ENCODE measurements around the gene C16orf92. TPM values are rescaled to one million over a fixed set of nuclear protein-coding genes. Genes with fewer than 3 reads are reported as not detected.

The C16orf92 gene
- total and polyA plus RNA-seq, 2 of the 13 experiments (the other 11 are each of a cell fraction or from before 2014, with no cell fraction given), result not detected

- TF ChIP-seq ZNF687 (CRISPR knock-in tag; IDR thresholded peaks at IDR 0.05) (peak; percentile 99), BRF2 (CRISPR knock-in tag; IDR thresholded peaks at IDR 0.05) (peak; percentile 86; the same call in 1 of the 2 replicates), NR2F6 (IDR thresholded peaks at IDR 0.05) (no peak; the same call in 1 of the 2 replicates), NR2F6 (CRISPR knock-in tag; IDR thresholded peaks at IDR 0.05) (no peak), FOXO1 (CRISPR knock-in tag; IDR thresholded peaks at IDR 0.05) (no peak), ZFP41 (CRISPR knock-in tag; IDR thresholded peaks at IDR 0.05; ENCODE audit: borderline replicate concordance) (no peak; the same call in 1 of the 2 replicates), PTBP1 (IDR thresholded peaks at IDR 0.05; ENCODE audit: low read depth, low read length, poor library complexity, severe bottlenecking) (peak; percentile 58), MTA1 (CRISPR knock-in tag; IDR thresholded peaks at IDR 0.05; ENCODE audit: borderline replicate concordance) (no peak; the same call in 1 of the 2 replicates), ZNF207 (IDR thresholded peaks at IDR 0.05; ENCODE audit: borderline replicate concordance) (no peak), TEAD2 (CRISPR knock-in tag; IDR thresholded peaks at IDR 0.05) (no peak; the same call in none of the 2 replicates), TOPORS (CRISPR knock-in tag; IDR thresholded peaks at IDR 0.05) (peak; percentile 10; the same call in 1 of the 2 replicates), NR2C2 (CRISPR knock-in tag; IDR thresholded peaks at IDR 0.05; ENCODE audit: borderline replicate concordance) (no peak), MAZ (IDR thresholded peaks at IDR 0.05; ENCODE audit: borderline replicate concordance, low read depth, low read length) (no peak), MAZ (CRISPR knock-in tag; IDR thresholded peaks at IDR 0.05; ENCODE audit: low read depth) (no peak), MBNL3 (CRISPR knock-in tag; conservative IDR thresholded peaks at IDR 0.05) (no peak), KDM6A (CRISPR knock-in tag; IDR thresholded peaks at IDR 0.05; ENCODE audit: low read depth) (no peak)
- TF ChIP-seq, protein P1, sequence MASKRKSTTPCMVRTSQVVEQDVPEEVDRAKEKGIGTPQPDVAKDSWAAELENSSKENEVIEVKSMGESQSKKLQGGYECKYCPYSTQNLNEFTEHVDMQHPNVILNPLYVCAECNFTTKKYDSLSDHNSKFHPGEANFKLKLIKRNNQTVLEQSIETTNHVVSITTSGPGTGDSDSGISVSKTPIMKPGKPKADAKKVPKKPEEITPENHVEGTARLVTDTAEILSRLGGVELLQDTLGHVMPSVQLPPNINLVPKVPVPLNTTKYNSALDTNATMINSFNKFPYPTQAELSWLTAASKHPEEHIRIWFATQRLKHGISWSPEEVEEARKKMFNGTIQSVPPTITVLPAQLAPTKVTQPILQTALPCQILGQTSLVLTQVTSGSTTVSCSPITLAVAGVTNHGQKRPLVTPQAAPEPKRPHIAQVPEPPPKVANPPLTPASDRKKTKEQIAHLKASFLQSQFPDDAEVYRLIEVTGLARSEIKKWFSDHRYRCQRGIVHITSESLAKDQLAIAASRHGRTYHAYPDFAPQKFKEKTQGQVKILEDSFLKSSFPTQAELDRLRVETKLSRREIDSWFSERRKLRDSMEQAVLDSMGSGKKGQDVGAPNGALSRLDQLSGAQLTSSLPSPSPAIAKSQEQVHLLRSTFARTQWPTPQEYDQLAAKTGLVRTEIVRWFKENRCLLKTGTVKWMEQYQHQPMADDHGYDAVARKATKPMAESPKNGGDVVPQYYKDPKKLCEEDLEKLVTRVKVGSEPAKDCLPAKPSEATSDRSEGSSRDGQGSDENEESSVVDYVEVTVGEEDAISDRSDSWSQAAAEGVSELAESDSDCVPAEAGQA (IDR thresholded peaks at IDR 0.05; ENCODE audit: low read depth), result no peak
- TF ChIP-seq, protein P1 (CRISPR knock-in tag; IDR thresholded peaks at IDR 0.05; ENCODE audit: borderline replicate concordance), result no peak
These were observed 27.6 kb upstream of the C16orf92 start, which contains the start of gene HIRIP3 (continued) for GRCh38 chr16:29995324-29995910.
